HCT116 (cell line): ENCODE data around the gene ANO4.
A peak's percentile ranks its signal among the peaks of the same experiment; 100 is the strongest.

Experiments
- CTCF ChIP-seq, 3 experiments: fragments of 200-600 bp in 1 of 3; sonication (generic) in 1 of 3; IDR thresholded peaks in 2 of 3; conservative IDR thresholded peaks in 1 of 3; 2 replicates each; pipeline ENCODE4 v1.5.1; 2012 to 2017; ENCODE audit warnings: low read depth in 2 of 3, low read length in 2 of 3, antibody characterized with exemption in 1 of 3, borderline replicate concordance in 1 of 3, control low read depth in 1 of 3, mild to moderate bottlenecking in 1 of 3, mixed read lengths in 1 of 3, mixed run types in 1 of 3, moderate library complexity in 1 of 3; ENCODE audit not compliant: insufficient read depth in 1 of 3
- EGR1 ChIP-seq: IDR thresholded peaks from 2 replicates; pipeline ENCODE4 v1.6.1; 2012; ENCODE audit warnings: low read depth
- JUND ChIP-seq: IDR thresholded peaks from 2 replicates; pipeline ENCODE4 v1.6.1; 2012
- MAX ChIP-seq: IDR thresholded peaks from 2 replicates; pipeline ENCODE4 v1.6.1; 2012
- POLR2AphosphoS5 ChIP-seq: IDR thresholded peaks from 2 replicates; pipeline ENCODE4 v1.6.1; 2011; ENCODE audit warnings: mild to moderate bottlenecking, low read depth, low read length, moderate library complexity

GRCh38 chr12:100987552-100988521 is 193.3 kb downstream of the ANO4 start:
- peak; percentile 43 to 73 (median 68); a peak in 5 of 6 replicates for TF ChIP-seq CTCF (IDR thresholded peaks at IDR 0.05 in 2 of 3, conservative IDR thresholded peaks at IDR 0.05 in 1 of 3; ENCODE audit: borderline replicate concordance in 1 of 3, insufficient read depth in 1 of 3, low read depth in 2 of 3, low read length in 2 of 3)
- TF ChIP-seq EGR1: no peak
- no peak for TF ChIP-seq POLR2AphosphoS5
- TF ChIP-seq MAX: no peak
- TF ChIP-seq JUND: 0 out of 2 replicates have a peak, but pooled peaks have one; percentile 24
